NCI-H345 treated with DMSO at 0.1 percent for 48 hours (cell line): Measurements from ENCODE around the gene ORMDL3.

Experiments
- DNase-seq: peaks from one replicate; lab custom pipeline; 2025; ENCODE audit not compliant: unreplicated experiment; lab: John Stamatoyannopoulos, UW

The ORMDL3 gene

GRCh38 chr17:39927101-39927928, at the start of gene ORMDL3, which contains the start of gene LRRC3C:
Gene ORMDL3 (minus strand): TSS chr17:39927601. CDS start chr17:39924203, 3,398 bp downstream.
Gene LRRC3C (plus strand): TSS chr17:39927732. CDS start chr17:39941524, 13,792 bp downstream.
- peak; percentile 79 for DNase-seq

- no peak for DNase-seq
Observed at GRCh38 chr17:39975801-39976200, 48.4 kb upstream of the ORMDL3 start.

GRCh38 chr17:39974433-39974832, 47.0 kb upstream of the ORMDL3 start:
- DNase-seq = no peak

GRCh38 chr17:39973496-39973895, 46.1 kb upstream of the ORMDL3 start:
- no peak for DNase-seq

- no peak for DNase-seq
Observed at GRCh38 chr17:39972271-39972670, 44.9 kb upstream of the ORMDL3 start.

GRCh38 chr17:39971076-39971603, 43.7 kb upstream of the ORMDL3 start:
- DNase-seq = no peak

GRCh38 chr17:39970157-39970692, 42.8 kb upstream of the ORMDL3 start:
- no peak for DNase-seq

GRCh38 chr17:39969375-39969774, 42.0 kb upstream of the ORMDL3 start:
- no peak for DNase-seq

GRCh38 chr17:39968761-39969160, 41.4 kb upstream of the ORMDL3 start:
- DNase-seq = no peak

GRCh38 chr17:39966771-39967170, 39.4 kb upstream of the ORMDL3 start:
- no peak for DNase-seq

- DNase-seq = no peak
Observed at GRCh38 chr17:39965017-39965699, 37.8 kb upstream of the ORMDL3 start.

GRCh38 chr17:39963829-39964228, 36.4 kb upstream of the ORMDL3 start:
- DNase-seq = no peak

GRCh38 chr17:39962642-39963220, 35.3 kb upstream of the ORMDL3 start, which contains the start of gene GSDMA:
Gene GSDMA (plus strand): TSS chr17:39963004. CDS start chr17:39965688, 2,684 bp downstream.
- DNase-seq = no peak

- DNase-seq = no peak
Observed at GRCh38 chr17:39960524-39961041, 33.2 kb upstream of the ORMDL3 start.

- no peak for DNase-seq
Observed at GRCh38 chr17:39955726-39956225, 28.4 kb upstream of the ORMDL3 start.

- DNase-seq = no peak
Observed at GRCh38 chr17:39954876-39955275, 27.5 kb upstream of the ORMDL3 start.

GRCh38 chr17:39953471-39953888, 26.1 kb upstream of the ORMDL3 start:
- DNase-seq = no peak

GRCh38 chr17:39952680-39953470, 25.5 kb upstream of the ORMDL3 start:
- DNase-seq = peak; percentile 81

GRCh38 chr17:39951924-39952679, 24.7 kb upstream of the ORMDL3 start:
- DNase-seq = no peak
